Measurements from ENCODE around the gene TBC1D8.

Gene TBC1D8

DNA sequence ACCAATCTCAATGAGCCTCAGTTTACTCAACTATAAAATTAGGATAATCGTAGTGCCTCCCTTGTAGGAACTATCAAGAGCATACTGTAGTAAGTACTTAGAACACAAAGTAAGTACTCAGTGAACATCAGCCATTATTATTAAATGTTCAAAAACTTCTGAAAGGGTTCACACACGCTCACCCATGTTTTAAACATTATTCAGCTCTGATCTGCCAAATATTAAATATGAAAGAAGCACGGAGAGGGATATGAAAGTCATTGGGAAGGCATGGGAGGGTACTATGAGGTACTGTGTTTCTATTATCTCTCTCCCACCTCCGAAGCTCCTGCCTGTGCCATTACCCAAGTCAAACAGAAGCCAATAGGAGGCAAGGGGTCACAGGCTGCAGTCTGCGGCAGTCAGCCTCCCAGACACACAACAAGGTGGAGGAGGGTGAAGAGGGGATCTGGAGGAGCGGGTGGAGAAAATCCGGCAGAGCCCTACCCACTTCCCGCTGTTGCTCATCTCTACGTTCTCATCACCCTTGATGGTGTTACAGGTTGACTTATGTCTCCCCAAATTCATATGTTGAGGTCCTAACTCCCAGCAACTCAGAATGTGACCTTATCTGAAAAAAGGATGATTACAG lies 2.0 kb upstream of the TBC1D8 start:
- no peak for DNase-seq (ENCODE audit: low read depth)
- H3K4me3 ChIP-seq (ENCODE audit: low read depth, low read length): no peak overlapping the region
- TF ChIP-seq, protein P1, sequence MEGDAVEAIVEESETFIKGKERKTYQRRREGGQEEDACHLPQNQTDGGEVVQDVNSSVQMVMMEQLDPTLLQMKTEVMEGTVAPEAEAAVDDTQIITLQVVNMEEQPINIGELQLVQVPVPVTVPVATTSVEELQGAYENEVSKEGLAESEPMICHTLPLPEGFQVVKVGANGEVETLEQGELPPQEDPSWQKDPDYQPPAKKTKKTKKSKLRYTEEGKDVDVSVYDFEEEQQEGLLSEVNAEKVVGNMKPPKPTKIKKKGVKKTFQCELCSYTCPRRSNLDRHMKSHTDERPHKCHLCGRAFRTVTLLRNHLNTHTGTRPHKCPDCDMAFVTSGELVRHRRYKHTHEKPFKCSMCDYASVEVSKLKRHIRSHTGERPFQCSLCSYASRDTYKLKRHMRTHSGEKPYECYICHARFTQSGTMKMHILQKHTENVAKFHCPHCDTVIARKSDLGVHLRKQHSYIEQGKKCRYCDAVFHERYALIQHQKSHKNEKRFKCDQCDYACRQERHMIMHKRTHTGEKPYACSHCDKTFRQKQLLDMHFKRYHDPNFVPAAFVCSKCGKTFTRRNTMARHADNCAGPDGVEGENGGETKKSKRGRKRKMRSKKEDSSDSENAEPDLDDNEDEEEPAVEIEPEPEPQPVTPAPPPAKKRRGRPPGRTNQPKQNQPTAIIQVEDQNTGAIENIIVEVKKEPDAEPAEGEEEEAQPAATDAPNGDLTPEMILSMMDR (IDR thresholded peaks at IDR 0.05; ENCODE audit: low read depth, low read length, missing control alignments): no peak

GRCh38 chr2:101152272-101153076 lies 1.3 kb upstream of the TBC1D8 start:
- TF ChIP-seq, protein P1 (IDR thresholded peaks at IDR 0.05; ENCODE audit: low read depth, low read length, missing control alignments): peak; percentile 95

DNA sequence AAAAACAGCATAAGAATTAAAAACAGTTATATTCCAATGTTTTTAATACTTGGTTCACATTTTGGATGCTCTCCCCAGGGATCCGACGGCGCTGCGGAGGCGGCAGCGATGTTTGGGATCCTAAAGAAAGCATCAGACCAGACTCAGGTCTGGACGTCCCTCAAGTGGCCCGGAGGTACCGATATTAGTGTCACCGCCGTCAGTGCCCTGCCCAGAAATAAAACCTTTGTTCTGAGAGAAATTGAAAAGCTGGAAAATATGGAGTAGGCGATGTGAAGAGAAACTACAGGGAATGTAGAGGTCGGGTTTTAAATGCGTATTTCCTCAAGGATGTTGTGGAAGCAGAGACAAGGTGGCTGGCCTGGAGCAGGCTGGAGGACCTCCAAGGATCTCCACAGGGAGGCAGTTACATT lies 683 bp upstream of the TBC1D8 start:
- H3K4me3 ChIP-seq (ENCODE audit: low read depth, low read length): peak overlapping the region; percentile 54; the same call in 1 of the 2 replicates
- TF ChIP-seq, protein P1 (IDR thresholded peaks at IDR 0.05; ENCODE audit: low read depth, low read length, missing control alignments): no peak
- DNase-seq (ENCODE audit: low read depth): no peak

More at GRCh38 chr2:101152272-101153076, 1.3 kb upstream of the TBC1D8 start:
- H3K4me3 ChIP-seq (ENCODE audit: low read depth, low read length): peak overlapping the region; percentile 6; the same call in 1 of the 2 replicates
- DNase-seq (ENCODE audit: low read depth): peak; percentile 59

- no peak for DNase-seq (ENCODE audit: low read depth)
- TF ChIP-seq, protein P1 (IDR thresholded peaks at IDR 0.05; ENCODE audit: low read depth, low read length, missing control alignments): no peak
- peak overlapping the region; percentile 62 for H3K4me3 ChIP-seq (ENCODE audit: low read depth, low read length)
These were observed 656 bp downstream of the TBC1D8 start for GRCh38 chr2:101150306-101151145.

DNA sequence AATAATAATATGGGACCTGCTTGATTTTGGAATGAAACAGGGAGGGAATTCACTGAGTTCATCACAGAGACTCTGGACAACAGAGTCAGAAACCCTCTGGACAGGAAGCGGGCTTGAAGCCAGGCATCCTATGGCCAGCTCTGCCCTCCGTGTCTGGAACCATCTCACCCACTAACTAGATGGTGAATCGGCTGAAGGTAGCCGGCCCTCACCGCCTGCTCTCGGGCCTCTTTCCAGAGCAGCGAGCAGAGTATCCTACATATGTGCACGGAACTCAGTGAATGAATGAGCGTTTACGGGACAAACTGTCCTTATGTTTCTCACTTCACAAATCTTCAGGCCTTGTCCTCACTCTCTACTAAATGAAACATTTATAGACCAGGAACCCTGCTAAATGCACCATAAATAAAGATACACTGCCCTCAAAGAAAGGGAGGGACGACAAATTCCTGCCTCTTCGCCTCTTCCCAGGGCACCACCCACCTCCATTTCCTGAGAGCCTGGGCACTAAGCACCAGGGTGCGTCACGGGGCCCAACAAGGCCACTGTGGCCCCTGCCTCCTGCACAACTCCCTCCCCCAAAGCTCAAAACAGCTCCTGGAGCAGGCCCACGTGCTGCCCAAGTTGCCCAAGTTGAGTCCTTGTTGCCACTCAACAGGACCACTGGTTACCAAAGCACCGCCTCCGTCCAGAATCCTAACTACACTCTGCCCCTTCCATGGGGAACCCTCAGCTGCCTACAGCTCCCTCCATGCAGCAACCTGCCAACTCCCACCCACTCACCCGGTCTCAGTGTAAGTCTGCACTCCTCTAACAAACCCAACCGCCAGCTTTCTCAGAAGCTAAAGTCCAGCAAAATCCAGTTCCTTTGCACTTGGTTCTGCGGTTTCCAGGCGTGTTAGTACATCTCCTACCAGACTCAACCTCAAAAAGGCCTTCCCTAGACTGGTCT lies 1.7 kb downstream of the TBC1D8 start:
- no peak overlapping the region for H3K4me3 ChIP-seq (ENCODE audit: low read depth, low read length)
- TF ChIP-seq, protein P1 (IDR thresholded peaks at IDR 0.05; ENCODE audit: low read depth, low read length, missing control alignments): no peak
- no peak for DNase-seq (ENCODE audit: low read depth)

DNA sequence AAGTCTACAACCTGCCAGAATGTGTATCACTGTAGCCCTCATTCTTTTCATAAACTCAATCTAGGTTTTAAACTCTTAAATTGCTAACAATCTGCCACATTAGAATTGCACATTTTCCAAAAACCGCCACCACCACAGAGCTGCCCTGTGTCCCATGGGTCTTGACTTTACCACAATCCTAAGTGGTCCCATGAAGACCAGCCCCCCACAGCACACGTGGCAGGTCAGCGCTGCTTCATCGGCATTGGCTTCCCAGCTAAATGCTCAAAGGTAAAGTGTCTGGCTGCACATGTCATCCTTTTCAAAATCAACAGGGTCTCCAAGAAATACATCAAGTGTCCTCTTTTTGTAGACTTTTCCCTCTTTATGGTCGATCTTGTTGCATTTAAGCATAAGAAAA lies 2.4 kb downstream of the TBC1D8 start:
- TF ChIP-seq, protein P1 (IDR thresholded peaks at IDR 0.05; ENCODE audit: low read depth, low read length, missing control alignments): no peak
- no peak for DNase-seq (ENCODE audit: low read depth)
- H3K4me3 ChIP-seq (ENCODE audit: low read depth, low read length): no peak overlapping the region
